HG03066 (cell line): Measurements from ENCODE around the gene VAMP2.

Source experiments
- ATAC-seq: cut with Tn5 transposase; IDR thresholded peaks from one replicate; pipeline ENCODE4 v1.9.1; 2021; ENCODE audit warnings: low read depth; ENCODE audit not compliant: unreplicated experiment

Gene VAMP2

GRCh38 chr17:8124350-8125153 lies 38.2 kb downstream of the VAMP2 start:
- no peak for ATAC-seq

- no peak for ATAC-seq
Measured at GRCh38 chr17:8123695-8124349, 38.9 kb downstream of the VAMP2 start, which contains the start of gene HES7. Gene HES7, minus strand, starts transcription at chr17:8124106. Its CDS starts 22 bp downstream, at chr17:8124084.

- ATAC-seq = no peak
Measured at GRCh38 chr17:8122924-8123694, 39.6 kb downstream of the VAMP2 start.

GRCh38 chr17:8122422-8122923 lies 40.3 kb downstream of the VAMP2 start:
- ATAC-seq = no peak

DNA sequence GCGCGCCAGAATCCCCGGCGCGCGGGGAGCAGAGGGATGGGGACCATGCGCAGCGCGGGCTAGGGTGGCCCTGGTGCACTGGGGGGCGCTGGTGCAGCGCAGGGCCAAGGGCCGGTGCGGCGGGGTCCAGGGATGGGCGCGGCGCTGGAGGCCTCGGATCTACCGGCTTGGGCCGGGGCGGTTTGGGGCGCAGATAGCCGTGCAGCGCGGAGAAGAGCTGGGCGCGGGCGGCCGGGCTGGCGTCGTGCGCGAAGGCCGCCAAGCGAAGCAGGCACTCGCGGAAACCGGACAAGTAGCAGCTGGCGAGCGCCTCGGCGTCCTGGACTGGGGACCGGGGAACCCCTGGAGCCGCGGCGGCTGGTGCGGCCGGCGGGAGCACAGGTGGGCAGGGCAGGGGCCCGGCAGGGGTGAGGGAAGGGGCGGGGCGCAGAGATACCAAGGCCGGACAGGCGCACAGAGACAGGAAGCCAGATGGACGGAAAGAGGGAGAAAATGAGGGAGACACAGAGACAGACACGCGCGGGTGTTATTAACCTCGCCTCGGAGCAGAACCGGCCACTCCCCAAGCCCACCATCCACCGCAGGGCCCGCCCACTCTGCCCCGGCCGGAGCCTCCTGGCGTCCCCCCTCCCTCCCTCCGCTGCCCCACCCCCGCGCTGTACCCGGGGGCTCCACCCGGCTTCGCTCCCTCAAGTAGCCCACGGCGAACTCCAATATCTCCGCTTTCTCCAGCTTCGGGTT lies 40.9 kb downstream of the VAMP2 start:
- ATAC-seq = no peak

- no peak for ATAC-seq
Measured at GRCh38 chr17:8121407-8121680, 41.4 kb downstream of the VAMP2 start.

- ATAC-seq = no peak
Measured at GRCh38 chr17:8120520-8121406, 42.0 kb downstream of the VAMP2 start.

- peak; percentile 35 for ATAC-seq
Measured at GRCh38 chr17:8119581-8120519, 42.9 kb downstream of the VAMP2 start.

DNA sequence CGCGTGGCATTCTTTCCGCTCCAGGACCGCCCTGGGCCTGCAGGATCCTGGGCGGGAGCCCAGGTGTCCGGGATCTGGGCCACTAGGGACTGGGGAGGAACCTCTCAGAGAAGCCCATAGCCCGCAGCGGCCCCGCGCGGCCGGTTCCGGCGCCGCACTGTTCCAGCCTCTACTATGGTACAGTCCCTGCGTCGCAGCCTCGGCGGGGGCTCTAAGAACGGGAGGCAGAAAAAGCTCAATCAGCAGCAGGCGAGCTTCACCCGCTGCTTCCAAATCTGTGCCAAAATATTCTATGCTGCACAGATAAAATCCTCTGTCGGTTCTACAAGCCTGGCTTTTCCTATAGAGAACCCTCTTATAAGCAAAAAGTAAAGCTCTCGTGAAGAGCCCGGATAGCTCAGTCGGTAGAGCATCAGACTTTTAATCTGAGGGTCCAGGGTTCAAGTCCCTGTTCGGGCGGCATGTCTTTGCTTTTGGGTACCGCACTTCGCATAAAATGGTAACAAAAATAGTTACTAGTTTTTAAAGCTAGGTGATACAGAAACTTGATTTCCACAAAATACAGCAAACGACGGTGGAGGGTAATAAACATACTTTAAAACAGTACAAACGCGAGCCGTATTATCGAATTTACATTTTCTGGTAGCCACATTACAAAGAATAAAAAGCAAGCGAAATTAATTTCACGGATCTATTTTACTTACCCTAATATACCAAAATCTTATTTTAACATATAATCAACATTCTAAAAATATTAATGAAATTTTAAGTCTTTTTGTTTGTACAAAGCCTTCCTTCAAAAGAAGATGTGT lies 43.8 kb downstream of the VAMP2 start:
- ATAC-seq = peak; percentile 36

GRCh38 chr17:8117980-8118768 lies 44.6 kb downstream of the VAMP2 start, which contains the start of gene ALOXE3:
Gene ALOXE3, minus strand, starts transcription at chr17:8118514. Its CDS starts 524 bp downstream, at chr17:8117990.
- ATAC-seq = no peak

DNA sequence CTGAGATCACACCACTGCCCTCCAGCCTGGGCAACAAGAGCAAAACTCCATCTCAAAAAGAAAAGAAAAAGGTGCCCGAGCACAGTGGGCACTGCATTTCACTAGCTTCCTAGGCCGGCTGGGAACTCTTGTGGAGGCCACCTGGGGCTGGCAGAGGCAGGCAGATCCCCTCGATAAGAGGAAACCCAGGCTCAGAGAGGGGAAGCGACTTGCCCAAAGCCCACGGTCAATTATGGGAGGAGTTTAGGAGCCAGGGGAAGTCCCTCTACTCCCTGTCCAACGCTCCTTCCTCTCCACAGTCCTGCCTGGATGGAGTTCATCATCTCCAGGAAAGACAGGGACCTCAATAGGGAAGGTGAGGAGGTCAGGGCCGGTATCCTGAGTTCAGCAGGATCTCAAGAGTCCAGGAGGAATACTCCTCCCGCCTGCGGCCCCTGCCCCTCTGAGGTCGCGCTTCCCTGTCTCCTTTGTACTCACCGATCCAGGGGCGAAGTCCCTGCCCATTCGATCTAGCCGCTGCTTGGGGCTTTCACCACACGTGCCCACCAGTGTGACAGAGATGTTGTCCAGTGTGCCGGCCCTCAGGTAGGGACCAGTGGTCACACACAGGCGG lies 45.3 kb downstream of the VAMP2 start:
- ATAC-seq = no peak

DNA sequence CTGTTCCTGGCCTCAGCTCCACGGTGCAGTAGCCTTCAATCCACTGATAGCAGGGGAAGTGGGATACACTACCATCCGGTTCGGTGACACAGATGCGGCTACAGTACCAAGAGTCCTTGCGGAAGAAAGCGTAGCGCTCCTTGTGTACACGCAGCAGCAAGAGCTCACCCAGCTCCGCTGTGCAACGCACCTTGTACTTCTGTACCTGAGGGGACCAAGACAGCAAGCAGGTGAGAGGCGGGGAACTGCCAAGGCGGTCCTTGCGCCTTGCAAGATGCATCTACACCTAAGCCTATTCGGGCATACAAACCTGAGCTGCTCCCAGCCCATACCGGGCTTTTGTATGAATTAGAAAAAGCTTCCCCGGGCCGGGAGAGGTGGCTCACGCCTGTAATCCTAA lies 46.0 kb downstream of the VAMP2 start:
- no peak for ATAC-seq

DNA sequence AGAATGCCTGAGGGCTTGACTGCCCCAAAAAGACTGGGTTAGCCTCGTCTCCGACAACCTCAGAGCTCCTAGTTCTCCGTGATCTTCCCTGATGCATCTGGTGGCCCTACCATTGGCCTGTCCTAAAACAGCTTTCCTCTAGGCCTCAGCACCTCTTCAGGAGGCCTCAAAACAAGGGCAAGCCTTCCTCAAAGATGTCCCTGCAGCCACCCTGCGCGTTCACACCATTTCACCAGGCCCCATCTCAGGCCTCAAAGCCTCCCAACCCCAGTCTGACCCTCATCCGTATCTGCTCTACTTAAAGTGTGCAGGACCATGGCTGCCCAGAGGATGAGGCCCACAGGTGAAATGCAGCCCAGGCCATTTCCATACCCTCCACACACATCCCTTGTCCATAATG lies 51.8 kb downstream of the VAMP2 start:
- no peak for ATAC-seq

DNA sequence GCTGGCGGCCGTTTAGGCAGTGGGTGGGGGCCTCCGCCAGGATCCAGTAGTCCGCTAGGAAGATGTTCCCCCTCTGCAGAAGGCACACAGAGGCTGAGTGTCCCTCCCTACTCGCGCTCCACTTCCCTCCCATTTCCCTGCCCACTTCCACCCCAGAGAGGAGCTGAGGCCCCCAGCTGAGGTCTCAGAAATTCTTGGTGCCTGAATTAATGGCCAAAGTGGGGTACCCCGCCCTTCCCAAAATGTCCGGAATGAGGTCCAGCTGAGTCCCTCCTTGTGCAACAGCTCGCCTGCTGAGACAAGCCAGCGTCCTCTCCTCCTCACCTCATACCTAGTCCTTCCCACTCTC lies 52.3 kb downstream of the VAMP2 start:
- no peak for ATAC-seq

DNA sequence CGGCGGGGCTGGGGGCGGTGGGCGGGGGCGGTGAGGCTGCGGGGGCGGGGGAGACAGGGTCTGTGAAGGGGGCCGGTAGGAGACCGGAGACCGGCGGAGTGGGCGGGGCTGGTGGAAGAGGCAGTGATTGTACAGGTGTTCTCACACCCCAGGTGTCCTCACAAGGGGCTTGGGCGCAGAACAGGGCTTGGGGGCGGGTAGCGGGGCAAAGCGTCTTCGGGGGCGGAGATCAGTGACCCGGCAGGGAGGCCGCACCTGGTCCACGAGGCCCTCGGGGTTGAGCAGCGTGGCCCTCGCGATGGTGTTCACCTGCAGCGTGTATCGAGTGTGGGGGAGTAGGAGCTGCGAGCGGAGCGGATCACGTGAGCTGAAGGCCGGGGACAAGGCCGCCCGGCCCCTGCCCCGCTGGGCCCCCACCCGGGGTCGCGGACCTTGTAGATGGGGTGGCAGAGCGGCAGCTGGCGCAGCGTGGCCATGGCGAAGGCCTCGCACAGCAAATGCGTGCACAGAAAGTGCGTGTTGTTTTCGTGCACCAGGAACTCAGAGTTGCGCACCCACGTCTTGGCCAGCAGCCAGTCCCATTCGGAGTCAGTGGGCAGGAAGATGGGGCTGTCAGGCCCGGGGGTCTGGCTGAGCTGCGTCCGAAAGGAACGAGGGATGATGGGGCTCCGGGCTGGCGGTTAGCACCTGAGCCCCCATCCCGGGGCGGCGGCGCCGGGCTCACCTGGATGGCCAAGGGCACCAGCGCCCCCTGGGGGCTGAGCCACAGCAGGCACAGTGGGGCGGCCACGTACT lies 52.9 kb downstream of the VAMP2 start:
- no peak for ATAC-seq
